HCT116 (cell line): Measurements from ENCODE around the gene KRT7. TPM values are rescaled to one million over a fixed set of nuclear protein-coding genes. Genes with fewer than 3 reads are reported as not detected.

Source experiments
- ATAC-seq: fragments of 200-7000 bp; cut with Tn5 transposase; 2 replicates; pipeline ENCODE4 v1.9.1; 2020; ENCODE audit warnings: mild to moderate bottlenecking, moderate library complexity
- BruUV-seq: library from RNA; stranded (reverse); fragments of 400-500 nt; replicated peaks from 2 replicates; lab custom pipeline; 2021; lab: Mats Ljungman, UMichigan
- CTCF ChIA-PET: fragments of 300-600 bp; sonication (Branson Sonifier 250); formaldehyde crosslinking; loops from one replicate; lab custom pipeline; 2021; ENCODE audit warnings: antibody characterized with exemption; lab: Charles Lee
- POLR2A ChIA-PET: fragments of 300-600, 350-600 bp; sonication (Branson Sonifier 250); formaldehyde crosslinking; loops from one replicate; lab custom pipeline; 2021; ENCODE audit warnings: antibody characterized with exemption; lab: Charles Lee
- RAD21 ChIA-PET, 2 experiments: fragments of 300-600 bp; sonication (Branson Sonifier 250); formaldehyde crosslinking; loops; one replicate each; lab custom pipeline; 2023; ENCODE audit warnings: low total read pairs in 2 of 2; ENCODE audit not compliant: uncharacterized antibody in 2 of 2, unreplicated experiment in 2 of 2, low non-redundant PET in 1 of 2; lab: Charles Lee
- DNase-seq: peaks from one replicate; pipeline ENCODE4 v3.0.0-alpha.2; 2010; ENCODE audit warnings: low read depth, low spot score
- H2AFZ ChIP-seq: fragments of 200-600 bp; shearing (Covaris generic), sonication (generic); 2 replicates; pipeline ENCODE4 v1.6.1; 2017; ENCODE audit warnings: low read depth, mixed run types, mixed read lengths, antibody characterized with exemption, low read length; ENCODE audit not compliant: poor library complexity, severe bottlenecking
- H3K27ac ChIP-seq: 2 replicates; pipeline ENCODE4 v1.5.1; 2012; ENCODE audit warnings: low read depth, low read length
- H3K27me3 ChIP-seq: fragments of 200-600 bp; sonication (generic); 2 replicates; pipeline ENCODE4 v1.6.1; 2016; ENCODE audit warnings: mixed run types, low read length, mixed read lengths; ENCODE audit not compliant: insufficient read depth
- H3K36me3 ChIP-seq, 2 experiments: fragments of 200-500 bp in 1 of 2; fragments of 200-600 bp in 1 of 2; sonication (Bioruptor generic) in 1 of 2; sonication (generic) in 1 of 2; 2 replicates each; pipeline versions ENCODE4 v1.5.1 to v1.6.1; 2014 to 2016; ENCODE audit warnings: low read length in 2 of 2, inconsistent platforms in 1 of 2, mixed read lengths in 1 of 2, mixed run types in 1 of 2; ENCODE audit not compliant: insufficient read depth in 2 of 2, control insufficient read depth in 1 of 2
- H3K4me1 ChIP-seq, 2 experiments: fragments of 200-600 bp in 1 of 2; sonication (generic) in 1 of 2; 2 replicates each; pipeline versions ENCODE4 v1.5.1 to v1.6.1; 2012 to 2017; ENCODE audit warnings: low read length in 2 of 2, inconsistent platforms in 1 of 2, mild to moderate bottlenecking in 1 of 2, mixed read lengths in 1 of 2, mixed run types in 1 of 2, moderate library complexity in 1 of 2; ENCODE audit not compliant: insufficient read depth in 2 of 2, control insufficient read depth in 1 of 2
- H3K4me2 ChIP-seq: fragments of 200-600 bp; sonication (generic); 2 replicates; pipeline ENCODE4 v1.6.1; 2017; ENCODE audit warnings: mixed run types, low read length, mixed read lengths
- H3K4me3 ChIP-seq, 2 experiments: fragments of 200-600 bp in 1 of 2; sonication (generic) in 1 of 2; replicated peaks in 1 of 2; 2 replicates each; pipeline ENCODE4 v1.5.1; 2011 to 2016; ENCODE audit warnings: low read length in 2 of 2, control low read depth in 1 of 2, low read depth in 1 of 2, mild to moderate bottlenecking in 1 of 2, mixed read lengths in 1 of 2, mixed run types in 1 of 2
- H3K79me2 ChIP-seq: fragments of 200-600 bp; sonication (generic); 2 replicates; pipeline ENCODE4 v1.6.1; 2017; ENCODE audit warnings: mild to moderate bottlenecking, mixed run types, low read length, moderate library complexity, mixed read lengths; ENCODE audit not compliant: insufficient read depth
- H3K9ac ChIP-seq: fragments of 200-600 bp; sonication (generic); 2 replicates; pipeline ENCODE4 v1.6.1; 2016; ENCODE audit warnings: low read length, mixed read lengths
- H3K9me2 ChIP-seq: fragments of 200-600 bp; sonication (generic), shearing (Covaris generic); 2 replicates; pipeline ENCODE4 v1.6.1; 2017; ENCODE audit warnings: mixed run types, mild to moderate bottlenecking, moderate library complexity; ENCODE audit not compliant: insufficient read depth
- H3K9me3 ChIP-seq, 2 experiments: fragments of 200-500 bp in 1 of 2; fragments of 200-600 bp in 1 of 2; sonication (Bioruptor generic) in 1 of 2; sonication (generic) in 1 of 2; 2 replicates each; pipeline ENCODE4 v1.6.1; 2014 to 2017; ENCODE audit warnings: low read length in 2 of 2, mixed read lengths in 2 of 2, inconsistent platforms in 1 of 2, low read depth in 1 of 2, mild to moderate bottlenecking in 1 of 2, mixed run types in 1 of 2, moderate library complexity in 1 of 2; ENCODE audit not compliant: control insufficient read depth in 1 of 2, insufficient read depth in 1 of 2
- H4K20me1 ChIP-seq: fragments of 200-600 bp; sonication (generic), shearing (Covaris generic); 2 replicates; pipeline ENCODE4 v1.6.1; 2017; ENCODE audit warnings: mixed run types, mild to moderate bottlenecking, moderate library complexity; ENCODE audit not compliant: insufficient read depth
- ATF3 ChIP-seq: IDR thresholded peaks from 2 replicates; pipeline ENCODE4 v1.6.1; 2012
- CBX3 ChIP-seq: IDR thresholded peaks from 2 replicates; pipeline ENCODE4 v1.6.1; 2012; ENCODE audit warnings: low read depth
- CEBPB ChIP-seq: IDR thresholded peaks from 2 replicates; pipeline ENCODE4 v1.6.1; 2012; ENCODE audit warnings: low read depth
- CTCF ChIP-seq, 3 experiments: fragments of 200-600 bp in 1 of 3; sonication (generic) in 1 of 3; IDR thresholded peaks in 2 of 3; conservative IDR thresholded peaks in 1 of 3; 2 replicates each; pipeline ENCODE4 v1.5.1; 2012 to 2017; ENCODE audit warnings: low read depth in 2 of 3, low read length in 2 of 3, antibody characterized with exemption in 1 of 3, borderline replicate concordance in 1 of 3, control low read depth in 1 of 3, mild to moderate bottlenecking in 1 of 3, mixed read lengths in 1 of 3, mixed run types in 1 of 3, moderate library complexity in 1 of 3; ENCODE audit not compliant: insufficient read depth in 1 of 3
- EGR1 ChIP-seq: IDR thresholded peaks from 2 replicates; pipeline ENCODE4 v1.6.1; 2012; ENCODE audit warnings: low read depth
- EZH2phosphoT487 ChIP-seq: fragments of 200-600 bp; IDR thresholded peaks from 2 replicates; pipeline ENCODE4 v1.6.1; 2018; ENCODE audit warnings: antibody characterized with exemption, borderline replicate concordance
- FOSL1 ChIP-seq: IDR thresholded peaks from 2 replicates; pipeline ENCODE4 v1.6.1; 2012; ENCODE audit warnings: low read depth
- JUND ChIP-seq: IDR thresholded peaks from 2 replicates; pipeline ENCODE4 v1.6.1; 2012
- POLR2A ChIP-seq: IDR thresholded peaks from 2 replicates; pipeline ENCODE4 v1.7.0; 2011; ENCODE audit warnings: borderline replicate concordance; ENCODE audit not compliant: insufficient read depth, insufficient read length; ENCODE audit errors: extremely low read depth
- POLR2AphosphoS5 ChIP-seq: IDR thresholded peaks from 2 replicates; pipeline ENCODE4 v1.6.1; 2011; ENCODE audit warnings: mild to moderate bottlenecking, low read depth, low read length, moderate library complexity
- RAD21 ChIP-seq: IDR thresholded peaks from 2 replicates; pipeline ENCODE4 v1.6.1; 2012; ENCODE audit warnings: low read depth, mild to moderate bottlenecking
- SRF ChIP-seq: IDR thresholded peaks from 2 replicates; pipeline ENCODE4 v1.6.1; 2012; ENCODE audit warnings: low read depth
- TCF7L2 ChIP-seq: IDR thresholded peaks from 2 replicates; pipeline ENCODE4 v1.7.0; 2011; ENCODE audit warnings: borderline replicate concordance, inconsistent platforms; ENCODE audit not compliant: insufficient read depth, insufficient read length; ENCODE audit errors: extremely low read depth
- ZBTB33 ChIP-seq: IDR thresholded peaks from 2 replicates; pipeline ENCODE4 v1.6.1; 2011; ENCODE audit warnings: mild to moderate bottlenecking, low read length, moderate library complexity; ENCODE audit not compliant: insufficient replicate concordance; ENCODE audit errors: extremely low read depth
- ZFX ChIP-seq: fragments of 450-650 bp; IDR thresholded peaks from 2 replicates; pipeline ENCODE4 v1.6.1; 2017
- ZNF274 ChIP-seq: fragments of 200-500 bp; sonication (Bioruptor generic); IDR thresholded peaks from 2 replicates; pipeline ENCODE4 v1.6.1; 2014; ENCODE audit warnings: mild to moderate bottlenecking, low read depth, low read length, inconsistent platforms
- intact Hi-C: fragments of 100-400 bp; cut with micrococcal nuclease; formaldehyde crosslinking; loops from 2 replicates; pipeline ENCODE4 v1.10.0; 2022
- total RNA-seq: library from RNA; stranded (reverse); gene quantifications from one replicate; pipeline ENCODE4 v1.2.1, GENCODE V29; 2021; ENCODE audit not compliant: unreplicated experiment
- TF ChIP-seq, protein P1 (sequence below): IDR thresholded peaks from 2 replicates; pipeline ENCODE4 v1.6.1; 2012; ENCODE audit warnings: low read depth

KRT7 gene
- total RNA-seq, 1 experiment from 2014 or later = 72.6 TPM

DNA sequence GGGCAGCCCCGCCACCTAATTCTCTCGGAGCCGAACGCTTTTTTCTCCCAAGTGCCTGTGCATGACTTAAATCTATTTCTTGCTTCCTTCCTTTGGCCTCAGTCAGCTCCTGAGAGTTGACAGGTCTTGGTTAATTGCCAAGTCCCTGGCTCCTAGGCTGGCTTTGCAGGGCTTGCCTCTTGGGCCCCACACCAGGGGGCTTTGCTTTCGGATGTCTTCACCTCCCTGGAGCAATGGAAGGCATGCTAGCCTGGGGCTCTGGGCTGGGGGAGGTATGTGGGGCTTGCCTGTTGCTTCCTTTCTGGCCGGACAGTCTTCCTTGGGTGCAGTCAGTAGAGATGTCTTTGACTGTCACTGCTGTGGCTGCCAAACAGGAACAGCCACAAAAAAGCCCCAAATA lies 39.1 kb upstream of the KRT7 start:
- peaks cover 57 to 82% of the 10 kb centered on the region in 2 experiments for H3K4me1 ChIP-seq
- TF ChIP-seq, protein P1, sequence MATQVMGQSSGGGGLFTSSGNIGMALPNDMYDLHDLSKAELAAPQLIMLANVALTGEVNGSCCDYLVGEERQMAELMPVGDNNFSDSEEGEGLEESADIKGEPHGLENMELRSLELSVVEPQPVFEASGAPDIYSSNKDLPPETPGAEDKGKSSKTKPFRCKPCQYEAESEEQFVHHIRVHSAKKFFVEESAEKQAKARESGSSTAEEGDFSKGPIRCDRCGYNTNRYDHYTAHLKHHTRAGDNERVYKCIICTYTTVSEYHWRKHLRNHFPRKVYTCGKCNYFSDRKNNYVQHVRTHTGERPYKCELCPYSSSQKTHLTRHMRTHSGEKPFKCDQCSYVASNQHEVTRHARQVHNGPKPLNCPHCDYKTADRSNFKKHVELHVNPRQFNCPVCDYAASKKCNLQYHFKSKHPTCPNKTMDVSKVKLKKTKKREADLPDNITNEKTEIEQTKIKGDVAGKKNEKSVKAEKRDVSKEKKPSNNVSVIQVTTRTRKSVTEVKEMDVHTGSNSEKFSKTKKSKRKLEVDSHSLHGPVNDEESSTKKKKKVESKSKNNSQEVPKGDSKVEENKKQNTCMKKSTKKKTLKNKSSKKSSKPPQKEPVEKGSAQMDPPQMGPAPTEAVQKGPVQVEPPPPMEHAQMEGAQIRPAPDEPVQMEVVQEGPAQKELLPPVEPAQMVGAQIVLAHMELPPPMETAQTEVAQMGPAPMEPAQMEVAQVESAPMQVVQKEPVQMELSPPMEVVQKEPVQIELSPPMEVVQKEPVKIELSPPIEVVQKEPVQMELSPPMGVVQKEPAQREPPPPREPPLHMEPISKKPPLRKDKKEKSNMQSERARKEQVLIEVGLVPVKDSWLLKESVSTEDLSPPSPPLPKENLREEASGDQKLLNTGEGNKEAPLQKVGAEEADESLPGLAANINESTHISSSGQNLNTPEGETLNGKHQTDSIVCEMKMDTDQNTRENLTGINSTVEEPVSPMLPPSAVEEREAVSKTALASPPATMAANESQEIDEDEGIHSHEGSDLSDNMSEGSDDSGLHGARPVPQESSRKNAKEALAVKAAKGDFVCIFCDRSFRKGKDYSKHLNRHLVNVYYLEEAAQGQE = no peak
- TF ChIP-seq POLR2A (no peak), FOSL1 (no peak), ZFX (no peak), TCF7L2 (no peak), ZNF274 (no peak), EZH2phosphoT487 (no peak), CBX3 (no peak), JUND (no peak), RAD21 (no peak), CEBPB (no peak), POLR2AphosphoS5 (no peak), SRF (no peak), ZBTB33 (no peak), ATF3 (no peak), CTCF (IDR thresholded peaks at IDR 0.05 in 2 of 3, conservative IDR thresholded peaks at IDR 0.05 in 1 of 3; ENCODE audit: borderline replicate concordance in 1 of 3, insufficient read depth in 1 of 3, low read depth in 2 of 3, low read length in 2 of 3) (no peak), EGR1 (no peak)
- no peak overlapping the region for H3K27ac ChIP-seq
- H3K4me3 ChIP-seq = no peak overlapping the region
- H3K9me2 ChIP-seq = no peaks in the 10 kb centered on the region
- no TSS peak for BruUV-seq
- ChIA-PET RAD21 (interaction anchor here in 1 of 2 experiments (1.3 kb wide), 1 partner anchor 20 kb away, joined by 4 read pairs; no protein-coding TSS in a partner anchor), POLR2A (no interaction called here), CTCF (interaction anchor here (1.2 kb wide), 1 partner anchor 28 kb away, joined by 3 read pairs; no protein-coding TSS in a partner anchor)
- H3K9me3 ChIP-seq = no peaks in the 10 kb centered on the region
- H3K36me3 ChIP-seq = no peaks in the 10 kb centered on the region
- no peaks in the 10 kb centered on the region; the same call in 1 of the 2 replicates for H3K27me3 ChIP-seq
- 0 out of 2 replicates have a peak overlapping the region, but pooled peaks have one; percentile 68 for H3K9ac ChIP-seq
- ATAC-seq = no peak
- no peak for DNase-seq
- no peaks in the 10 kb centered on the region for H3K79me2 ChIP-seq
- intact Hi-C loops = no loop called here
- no peak overlapping the region for H2AFZ ChIP-seq
- peak overlapping the region; percentile 78; the same call in 1 of the 2 replicates for H3K4me2 ChIP-seq
- no peaks in the 10 kb centered on the region for H4K20me1 ChIP-seq
